Measurements from ENCODE around the gene CLINT1.

DNA sequence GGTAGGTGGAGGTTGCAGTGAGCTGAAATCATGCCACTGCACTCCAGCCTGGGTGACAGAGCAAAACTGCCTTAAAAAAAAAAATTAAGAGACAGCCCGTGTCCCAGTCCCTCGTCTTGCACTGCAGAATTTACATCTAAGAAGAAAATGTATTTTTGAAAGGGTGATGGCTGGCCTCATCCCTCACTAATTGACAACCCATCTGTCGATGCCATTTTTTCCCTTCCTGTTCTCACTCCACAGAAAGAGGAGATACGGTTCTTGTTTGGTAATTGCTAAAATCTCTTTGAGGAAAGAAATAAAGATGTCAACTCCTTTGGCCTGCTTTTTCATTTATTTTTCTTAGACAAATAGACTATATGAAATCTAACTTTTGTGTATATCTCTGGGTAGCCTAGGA is 117.8 kb downstream of the CLINT1 start:
- TF ChIP-seq, protein P1, sequence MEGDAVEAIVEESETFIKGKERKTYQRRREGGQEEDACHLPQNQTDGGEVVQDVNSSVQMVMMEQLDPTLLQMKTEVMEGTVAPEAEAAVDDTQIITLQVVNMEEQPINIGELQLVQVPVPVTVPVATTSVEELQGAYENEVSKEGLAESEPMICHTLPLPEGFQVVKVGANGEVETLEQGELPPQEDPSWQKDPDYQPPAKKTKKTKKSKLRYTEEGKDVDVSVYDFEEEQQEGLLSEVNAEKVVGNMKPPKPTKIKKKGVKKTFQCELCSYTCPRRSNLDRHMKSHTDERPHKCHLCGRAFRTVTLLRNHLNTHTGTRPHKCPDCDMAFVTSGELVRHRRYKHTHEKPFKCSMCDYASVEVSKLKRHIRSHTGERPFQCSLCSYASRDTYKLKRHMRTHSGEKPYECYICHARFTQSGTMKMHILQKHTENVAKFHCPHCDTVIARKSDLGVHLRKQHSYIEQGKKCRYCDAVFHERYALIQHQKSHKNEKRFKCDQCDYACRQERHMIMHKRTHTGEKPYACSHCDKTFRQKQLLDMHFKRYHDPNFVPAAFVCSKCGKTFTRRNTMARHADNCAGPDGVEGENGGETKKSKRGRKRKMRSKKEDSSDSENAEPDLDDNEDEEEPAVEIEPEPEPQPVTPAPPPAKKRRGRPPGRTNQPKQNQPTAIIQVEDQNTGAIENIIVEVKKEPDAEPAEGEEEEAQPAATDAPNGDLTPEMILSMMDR (IDR thresholded peaks at IDR 0.05) = no peak
- TF ChIP-seq POLR2A (IDR thresholded peaks at IDR 0.05) (no peak), POLR2AphosphoS5 (IDR thresholded peaks at IDR 0.05) (no peak)

Measured in suprapubic skin (tissue), 4 donors.